ENCODE results near the gene PAX7. TPM values are rescaled to one million over a fixed set of nuclear protein-coding genes. Genes with fewer than 3 reads are reported as not detected.

PAX7 gene
- total RNA-seq, 2 donors from 2014 or later, result not detected

DNA sequence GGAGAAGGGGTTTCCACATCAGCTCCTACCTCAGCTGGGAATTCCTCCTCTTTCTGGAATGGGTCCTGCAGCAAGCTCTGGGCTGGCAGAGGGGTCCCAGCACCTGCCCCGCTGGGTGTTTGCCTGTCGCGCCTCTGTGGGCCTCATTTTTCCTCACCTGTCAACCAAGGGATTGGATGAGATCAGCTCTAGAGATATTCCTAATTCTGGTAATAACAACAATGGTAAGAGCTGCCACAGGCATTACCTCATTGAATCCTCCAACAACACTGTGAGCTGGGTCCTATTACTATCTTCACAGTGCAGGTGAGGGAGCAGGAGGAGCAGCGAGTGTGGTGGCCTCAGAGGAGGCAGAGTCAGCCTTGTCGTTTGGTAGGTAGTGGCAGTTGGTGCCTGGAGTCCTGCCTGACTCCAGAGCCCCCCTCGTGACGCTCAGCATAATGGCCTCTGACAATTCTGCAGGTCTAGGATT, 23.3 kb upstream of the PAX7 start:
- no peak for ATAC-seq
- no peaks in the 10 kb centered on the region for H3K36me3 ChIP-seq (replicated peaks in 1 of 2; ENCODE audit: insufficient read depth in 1 of 2, low read depth in 2 of 2)
- DNase-seq, result no peak
- TF ChIP-seq, protein P1, sequence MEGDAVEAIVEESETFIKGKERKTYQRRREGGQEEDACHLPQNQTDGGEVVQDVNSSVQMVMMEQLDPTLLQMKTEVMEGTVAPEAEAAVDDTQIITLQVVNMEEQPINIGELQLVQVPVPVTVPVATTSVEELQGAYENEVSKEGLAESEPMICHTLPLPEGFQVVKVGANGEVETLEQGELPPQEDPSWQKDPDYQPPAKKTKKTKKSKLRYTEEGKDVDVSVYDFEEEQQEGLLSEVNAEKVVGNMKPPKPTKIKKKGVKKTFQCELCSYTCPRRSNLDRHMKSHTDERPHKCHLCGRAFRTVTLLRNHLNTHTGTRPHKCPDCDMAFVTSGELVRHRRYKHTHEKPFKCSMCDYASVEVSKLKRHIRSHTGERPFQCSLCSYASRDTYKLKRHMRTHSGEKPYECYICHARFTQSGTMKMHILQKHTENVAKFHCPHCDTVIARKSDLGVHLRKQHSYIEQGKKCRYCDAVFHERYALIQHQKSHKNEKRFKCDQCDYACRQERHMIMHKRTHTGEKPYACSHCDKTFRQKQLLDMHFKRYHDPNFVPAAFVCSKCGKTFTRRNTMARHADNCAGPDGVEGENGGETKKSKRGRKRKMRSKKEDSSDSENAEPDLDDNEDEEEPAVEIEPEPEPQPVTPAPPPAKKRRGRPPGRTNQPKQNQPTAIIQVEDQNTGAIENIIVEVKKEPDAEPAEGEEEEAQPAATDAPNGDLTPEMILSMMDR (IDR thresholded peaks at IDR 0.05), result no peak
- TF ChIP-seq POLR2A (IDR thresholded peaks at IDR 0.05), result no peak
- intact Hi-C loops (cut with DNase I), result no loop called here
- H3K4me1 ChIP-seq, result no peaks in the 10 kb centered on the region
- H3K27me3 ChIP-seq, result no peaks in the 10 kb centered on the region
- H3K9me3 ChIP-seq, result no peaks in the 10 kb centered on the region
- 51 to 64% methylated on average over 4 to 7 of the region's 7 CpGs for WGBS, 2 donors
- H3K4me3 ChIP-seq, result no peak overlapping the region
- H3K27ac ChIP-seq, result no peak overlapping the region

DNA sequence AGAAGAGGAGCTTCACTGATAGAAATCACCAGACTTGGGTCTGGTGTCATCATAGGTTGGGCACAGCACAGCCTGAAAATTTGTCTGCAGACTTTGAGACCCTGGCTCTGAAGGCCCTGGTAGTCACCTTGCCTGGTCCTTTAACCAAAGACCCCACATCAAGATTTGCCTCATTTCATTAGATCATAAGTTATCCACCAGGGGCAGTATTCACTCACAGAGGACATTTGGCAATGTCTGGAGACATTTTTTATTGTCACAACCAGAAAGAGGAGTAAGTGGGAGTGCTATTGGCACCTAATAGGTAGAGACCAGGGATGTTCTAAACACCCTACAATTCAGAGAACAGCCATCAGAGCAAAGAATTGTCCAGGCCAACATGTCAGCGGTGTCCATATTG, 22.1 kb upstream of the PAX7 start:
- no peak overlapping the region for H3K27ac ChIP-seq
- H3K4me1 ChIP-seq, result no peaks in the 10 kb centered on the region
- DNase-seq (no peak), ATAC-seq (no peak)
- no peaks in the 10 kb centered on the region for H3K9me3 ChIP-seq
- 79 to 81% methylated on average over 1 of the region's 1 CpG for WGBS, 2 donors
- H3K27me3 ChIP-seq, result no peaks in the 10 kb centered on the region
- TF ChIP-seq POLR2A (IDR thresholded peaks at IDR 0.05), result no peak
- TF ChIP-seq, protein P1 (IDR thresholded peaks at IDR 0.05), result no peak
- intact Hi-C loops (cut with DNase I), result no loop called here
- no peaks in the 10 kb centered on the region for H3K36me3 ChIP-seq (replicated peaks in 1 of 2; ENCODE audit: insufficient read depth in 1 of 2, low read depth in 2 of 2)
- no peak overlapping the region for H3K4me3 ChIP-seq

DNA sequence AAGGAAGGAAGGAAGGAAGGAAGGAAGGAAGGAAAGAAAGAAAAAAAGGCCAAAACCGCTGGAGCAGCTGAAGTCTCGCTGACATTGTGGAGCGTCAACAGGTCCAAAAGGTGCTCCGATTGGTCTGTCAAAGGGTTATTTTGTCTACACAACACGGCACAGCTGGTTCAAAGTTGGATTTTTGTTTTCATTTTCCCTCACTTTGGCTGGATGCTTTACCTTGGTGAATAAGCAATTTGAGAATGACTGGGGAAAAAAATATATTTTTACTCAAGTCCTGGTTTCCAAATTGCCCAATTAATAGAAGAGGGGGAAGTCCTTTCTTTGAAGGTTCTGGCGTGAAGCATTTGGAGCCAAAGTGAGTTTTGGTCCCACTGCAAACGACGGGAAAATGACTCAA, 19.3 kb upstream of the PAX7 start:
- no peak for TF ChIP-seq POLR2A (IDR thresholded peaks at IDR 0.05)
- TF ChIP-seq, protein P1 (IDR thresholded peaks at IDR 0.05), result no peak
- no peaks in the 10 kb centered on the region for H3K4me1 ChIP-seq
- H3K27ac ChIP-seq, result no peak overlapping the region
- ATAC-seq (no peak), DNase-seq (no peak)
- no peak overlapping the region for H3K4me3 ChIP-seq
- no peaks in the 10 kb centered on the region for H3K9me3 ChIP-seq
- intact Hi-C loops (cut with DNase I), result no loop called here
- 54 to 63% methylated on average over 8 of the region's 8 CpGs for WGBS, 2 donors
- no peaks in the 10 kb centered on the region for H3K36me3 ChIP-seq (replicated peaks in 1 of 2; ENCODE audit: insufficient read depth in 1 of 2, low read depth in 2 of 2)
- H3K27me3 ChIP-seq, result no peaks in the 10 kb centered on the region

DNA sequence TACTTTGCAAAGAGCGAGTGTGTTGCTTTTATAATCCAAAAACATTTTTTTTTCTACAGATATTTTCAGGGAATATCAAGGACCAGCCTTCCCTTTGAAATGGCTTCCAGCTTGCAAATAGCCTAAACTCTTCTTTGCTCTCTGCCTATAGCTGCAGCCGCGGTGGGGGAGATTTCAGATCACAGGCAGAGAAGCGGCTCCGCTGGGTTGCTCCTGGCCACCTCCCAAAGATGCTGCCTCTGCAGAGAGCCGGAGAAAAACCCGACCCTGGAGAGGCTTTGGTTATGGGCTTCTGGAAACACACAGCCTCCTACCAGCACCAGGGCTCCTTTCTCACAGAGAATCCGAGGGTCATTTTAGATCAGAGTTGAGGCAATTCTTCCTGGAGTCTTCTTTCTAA, 18.6 kb upstream of the PAX7 start:
- H3K36me3 ChIP-seq (replicated peaks in 1 of 2; ENCODE audit: insufficient read depth in 1 of 2, low read depth in 2 of 2), result no peaks in the 10 kb centered on the region
- no peak overlapping the region for H3K27ac ChIP-seq
- intact Hi-C loops (cut with DNase I), result no loop called here
- no peaks in the 10 kb centered on the region for H3K9me3 ChIP-seq
- H3K27me3 ChIP-seq, result no peaks in the 10 kb centered on the region
- TF ChIP-seq POLR2A (IDR thresholded peaks at IDR 0.05), result no peak
- TF ChIP-seq, protein P1 (IDR thresholded peaks at IDR 0.05), result no peak
- no peak overlapping the region for H3K4me3 ChIP-seq
- ATAC-seq, result no peak
- DNase-seq, result no peak
- no peaks in the 10 kb centered on the region for H3K4me1 ChIP-seq
- WGBS, 2 donors, result 32 to 35% methylated on average over 8 of the region's 8 CpGs

DNA sequence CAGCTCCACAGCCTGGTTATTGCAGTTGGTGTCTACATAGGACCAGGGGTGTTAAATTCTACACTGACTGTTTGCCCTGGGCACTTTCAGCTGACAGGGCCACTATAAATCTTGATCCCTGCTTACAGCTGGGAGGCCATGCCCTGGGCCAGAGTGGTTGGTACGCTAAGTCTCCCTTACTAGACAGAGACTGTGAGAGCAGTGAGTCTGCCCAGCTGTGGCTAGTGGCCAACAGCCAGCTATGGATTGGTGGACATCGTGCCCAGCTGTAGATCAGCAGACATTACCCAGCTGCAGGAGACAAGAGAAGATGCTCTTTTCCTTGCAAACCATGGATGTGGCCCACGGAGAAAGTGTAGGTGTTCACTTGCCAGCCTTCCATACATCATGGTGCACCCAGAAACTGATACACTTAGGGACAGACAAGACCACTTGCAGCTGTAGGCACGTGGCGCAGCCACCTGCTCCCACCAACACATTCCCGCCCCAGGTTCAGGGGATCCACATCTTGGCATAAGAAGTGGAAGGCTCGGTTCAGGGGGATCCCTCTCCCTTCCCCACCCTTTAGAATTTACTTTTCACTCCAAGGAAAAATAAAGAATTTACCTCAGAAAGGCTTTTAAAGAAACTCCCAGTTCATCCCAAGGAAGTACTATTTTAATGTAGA, 16.4 kb upstream of the PAX7 start:
- DNase-seq, result no peak
- no peaks in the 10 kb centered on the region for H3K9me3 ChIP-seq
- intact Hi-C loops (cut with DNase I), result no loop called here
- no peaks in the 10 kb centered on the region for H3K36me3 ChIP-seq (replicated peaks in 1 of 2; ENCODE audit: insufficient read depth in 1 of 2, low read depth in 2 of 2)
- WGBS, 2 donors, result 57 to 58% methylated on average over 7 of the region's 7 CpGs
- no peak for ATAC-seq
- no peak overlapping the region for H3K4me3 ChIP-seq
- no peak for TF ChIP-seq POLR2A (IDR thresholded peaks at IDR 0.05)
- TF ChIP-seq, protein P1 (IDR thresholded peaks at IDR 0.05), result no peak
- H3K27ac ChIP-seq, result no peak overlapping the region
- no peaks in the 10 kb centered on the region for H3K4me1 ChIP-seq
- H3K27me3 ChIP-seq, result no peaks in the 10 kb centered on the region

All from body of pancreas (tissue), 4 donors.